IPS-NIHi7 (cell line): ENCODE measurements around the gene PRCC.
"Not testable (repeated sequence)": the region's sequence is repeated elsewhere in the genome, so short reads cannot be mapped to it uniquely, and the experiment has no call there.

Experiments
- DNase-seq: peaks from one replicate; pipeline ENCODE4 v3.0.0; 2012; ENCODE audit warnings: mixed read lengths; ENCODE audit errors: extremely low spot score

PRCC gene

GRCh38 chr1:156744786-156745419, 22.4 kb upstream of the PRCC start:
- DNase-seq = no peak

GRCh38 chr1:156745881-156746280, 21.5 kb upstream of the PRCC start:
- no peak for DNase-seq

GRCh38 chr1:156746406-156746727, 21.0 kb upstream of the PRCC start:
- DNase-seq = no peak

DNA sequence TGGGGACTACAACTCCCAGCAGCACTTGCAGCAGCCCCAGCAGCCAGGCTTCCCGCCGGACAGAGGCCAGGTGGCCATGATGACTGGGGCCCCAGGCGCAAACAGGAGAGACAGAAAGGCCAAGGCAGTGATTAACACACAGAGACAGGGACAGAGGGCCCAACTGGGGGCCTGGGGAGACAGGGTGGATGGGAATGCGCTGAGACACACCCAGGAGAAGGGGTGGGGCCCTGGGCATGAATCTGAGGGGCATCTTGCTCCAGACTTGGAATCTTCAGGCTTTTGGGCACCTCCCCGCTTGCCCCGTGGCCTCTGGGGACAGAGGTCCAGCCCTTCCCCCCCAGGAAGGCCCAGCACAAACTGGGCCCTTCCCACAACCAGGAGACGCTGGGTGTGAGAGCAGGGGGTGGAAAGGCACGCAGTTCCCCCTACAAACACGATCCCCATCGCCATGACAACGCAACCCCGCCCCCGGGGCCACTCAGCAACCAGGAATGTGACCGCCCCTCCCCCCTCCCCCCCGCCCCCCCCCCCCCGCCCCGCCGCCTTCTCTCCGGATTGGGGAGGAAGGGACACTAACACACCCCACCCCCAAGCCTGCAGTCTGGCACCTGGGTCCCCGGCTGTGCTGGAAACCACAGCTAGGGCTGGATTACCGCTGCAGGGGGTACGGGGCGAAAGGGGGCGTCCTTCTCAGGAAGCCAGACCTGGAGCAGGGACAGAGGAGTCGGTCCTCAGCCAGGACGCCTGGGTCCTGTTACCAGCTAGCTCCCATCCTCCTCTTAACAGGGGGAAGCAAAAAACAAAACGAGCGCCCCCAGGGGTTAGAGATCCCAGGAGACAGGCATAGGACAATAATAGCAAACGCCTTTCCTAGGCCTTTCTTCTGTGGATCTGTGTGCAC, 20.4 kb upstream of the PRCC start:
- peak; percentile 83 for DNase-seq

DNA sequence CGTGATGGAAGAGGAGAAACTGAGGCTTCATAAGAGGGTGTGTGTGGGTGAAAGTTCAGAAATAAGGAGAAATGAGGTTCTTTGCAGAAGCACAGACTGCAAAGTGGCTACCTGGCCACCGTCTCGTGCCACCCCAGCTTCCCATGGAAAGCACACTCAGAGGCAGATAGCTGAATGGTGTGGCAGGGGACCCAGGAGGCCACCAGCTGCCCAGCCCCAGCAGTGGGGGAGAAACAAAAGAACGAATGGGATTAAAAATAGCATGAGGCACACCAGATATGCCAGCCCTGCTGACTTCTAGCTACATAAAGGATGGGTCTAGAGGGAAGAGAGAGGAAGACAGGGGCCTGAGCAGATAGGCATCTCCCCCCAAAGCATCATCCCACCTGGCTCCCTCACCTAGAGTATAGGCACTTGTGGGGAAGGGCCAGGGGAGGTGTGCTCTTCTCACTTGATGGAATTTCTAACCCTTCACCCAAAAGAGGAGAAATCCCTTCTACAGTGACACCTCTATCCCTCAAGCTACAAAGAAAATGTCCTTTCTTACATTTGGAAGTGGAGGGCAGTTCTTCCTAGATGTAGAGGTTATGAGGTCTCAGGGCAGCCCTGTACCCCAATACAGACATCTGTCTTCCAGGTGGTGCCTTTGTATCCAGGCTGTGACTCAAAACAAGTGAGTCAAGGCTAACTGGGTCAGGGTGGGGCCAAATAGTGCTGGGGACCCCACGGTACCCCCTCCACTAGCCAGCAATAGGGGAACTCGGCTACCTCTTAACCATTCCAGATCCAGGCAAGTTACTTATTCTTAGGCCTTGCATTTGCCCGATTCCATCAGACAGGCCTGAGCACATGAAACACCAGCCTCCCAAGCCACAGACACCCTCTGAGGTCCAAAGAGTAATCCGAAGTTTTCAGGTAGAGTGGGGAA, 19.3 kb upstream of the PRCC start:
- DNase-seq = no peak

DNA sequence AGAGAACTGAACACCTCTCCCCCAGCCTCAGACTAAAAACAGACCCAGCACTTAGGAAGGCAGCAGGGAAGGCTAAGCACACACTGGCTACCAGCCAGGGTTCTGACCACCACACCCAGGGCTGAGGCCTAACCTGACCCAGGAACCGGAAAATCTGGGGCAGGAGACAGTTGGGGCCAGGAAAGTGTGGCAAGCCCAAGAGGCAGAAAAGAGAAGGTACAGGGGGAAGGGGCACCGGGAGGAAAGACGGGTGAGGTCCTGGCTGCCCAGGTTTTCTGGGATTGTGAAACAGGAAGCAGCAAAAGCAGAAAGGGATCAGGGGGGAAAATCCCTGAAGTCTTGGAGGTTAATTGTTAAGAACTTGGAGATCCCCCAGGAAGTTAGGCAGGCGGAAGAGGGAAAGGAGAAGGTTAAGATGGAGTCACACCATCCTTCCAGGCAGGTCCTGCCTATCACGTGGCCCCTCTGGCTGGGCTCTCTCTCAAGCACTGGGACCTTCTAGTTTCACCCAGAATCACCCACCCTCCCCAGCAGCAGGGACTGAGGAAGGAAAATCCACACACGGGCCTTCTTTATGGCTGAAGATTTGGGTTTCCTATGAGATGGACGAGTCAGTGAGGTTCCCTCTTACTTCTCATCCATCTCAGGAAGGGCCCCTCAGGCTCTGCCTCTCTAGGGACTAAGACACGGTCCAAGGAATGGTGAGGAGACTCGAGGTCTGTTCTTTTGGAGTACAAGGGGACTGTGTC, 18.5 kb upstream of the PRCC start:
- no peak for DNase-seq

GRCh38 chr1:156749419-156750118, 17.8 kb upstream of the PRCC start:
- no peak for DNase-seq

- no peak for DNase-seq
These were observed 17.1 kb upstream of the PRCC start for GRCh38 chr1:156750191-156750672.

DNA sequence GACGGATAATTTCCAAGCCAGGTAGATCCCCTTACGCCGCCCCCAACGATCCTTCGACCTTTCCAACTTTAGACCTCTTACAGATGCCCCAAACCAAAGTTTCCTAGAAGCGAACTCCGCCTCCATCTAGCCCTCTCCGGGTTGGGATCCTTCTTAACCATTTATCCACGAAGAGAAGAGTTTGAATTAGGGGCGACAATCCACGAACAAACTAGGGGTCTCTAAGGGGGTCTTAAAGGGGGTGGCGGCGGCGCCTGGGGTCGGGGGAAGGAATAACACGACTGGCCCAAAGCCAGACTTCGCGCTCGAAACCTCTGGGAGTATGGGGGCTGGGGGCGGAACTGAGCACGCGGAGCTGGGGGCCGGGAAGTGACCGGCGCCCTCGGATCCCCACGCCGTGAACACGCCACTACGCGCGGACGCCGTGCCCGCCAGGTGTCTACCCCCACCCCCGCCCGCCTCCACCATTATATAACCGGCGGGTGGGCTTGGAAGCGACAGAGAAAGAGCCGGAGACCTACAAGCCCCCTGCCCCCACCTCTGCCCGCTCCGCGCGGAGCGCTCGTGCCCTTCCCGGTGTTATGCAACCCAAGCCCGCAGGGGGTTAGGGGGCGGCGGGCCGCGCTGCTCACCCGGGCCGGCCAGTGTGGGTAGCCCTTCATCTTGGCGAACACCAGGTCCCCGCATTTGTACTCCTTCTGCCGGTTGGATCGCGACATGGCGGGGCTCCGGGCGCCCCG, 16.5 kb upstream of the PRCC start:
- no peak for DNase-seq

DNA sequence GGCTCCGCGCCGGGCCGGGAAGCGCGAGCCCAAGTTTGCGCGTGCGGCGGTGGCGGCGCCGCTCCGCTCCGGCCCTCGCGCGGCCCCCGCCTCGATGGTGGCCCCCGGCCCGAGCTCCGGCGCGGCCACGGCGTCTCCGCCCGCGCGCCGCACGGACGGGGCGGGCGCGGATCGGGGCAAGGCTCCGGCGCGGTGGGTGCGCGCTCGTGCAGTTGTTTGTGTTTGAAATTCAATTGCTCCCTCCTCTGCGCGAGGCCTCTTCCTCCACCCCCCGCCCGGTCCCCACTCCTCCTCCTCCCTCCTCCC, 15.9 kb upstream of the PRCC start, which contains the start of gene HDGF:
Gene HDGF (minus strand): TSS at position 225 of the 306 bp plus-strand sequence. CDS start 246 bp downstream, outside the sequence.
- DNase-seq = no peak

- DNase-seq = peak; percentile 92
These were observed 15.4 kb upstream of the PRCC start for GRCh38 chr1:156751757-156752481.

GRCh38 chr1:156752843-156753482, 14.4 kb upstream of the PRCC start:
- DNase-seq = no peak

GRCh38 chr1:156754219-156754618, 13.1 kb upstream of the PRCC start:
- no peak for DNase-seq

DNA sequence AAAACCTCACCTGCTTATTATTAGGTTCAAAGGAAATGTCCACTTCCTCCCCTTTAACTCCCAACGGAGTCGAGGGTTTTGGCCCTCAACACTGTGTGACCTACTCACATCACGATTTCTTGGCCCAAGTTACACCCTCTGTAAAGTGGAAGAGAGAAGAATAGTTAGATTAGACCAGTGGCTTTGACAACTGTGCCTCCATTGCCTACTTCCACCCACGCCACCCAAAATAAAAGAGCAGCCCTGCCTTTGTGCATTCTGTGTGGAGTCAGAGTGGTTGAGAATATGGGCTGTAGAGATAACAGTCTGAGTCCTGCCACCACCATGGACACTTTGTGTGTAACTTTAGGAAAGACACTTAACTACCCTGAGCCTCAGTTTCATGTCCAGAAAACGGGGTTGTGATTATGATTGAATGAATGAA, 11.8 kb upstream of the PRCC start:
- DNase-seq = no peak

GRCh38 chr1:156756355-156756754, 11.0 kb upstream of the PRCC start:
- DNase-seq = no peak

DNA sequence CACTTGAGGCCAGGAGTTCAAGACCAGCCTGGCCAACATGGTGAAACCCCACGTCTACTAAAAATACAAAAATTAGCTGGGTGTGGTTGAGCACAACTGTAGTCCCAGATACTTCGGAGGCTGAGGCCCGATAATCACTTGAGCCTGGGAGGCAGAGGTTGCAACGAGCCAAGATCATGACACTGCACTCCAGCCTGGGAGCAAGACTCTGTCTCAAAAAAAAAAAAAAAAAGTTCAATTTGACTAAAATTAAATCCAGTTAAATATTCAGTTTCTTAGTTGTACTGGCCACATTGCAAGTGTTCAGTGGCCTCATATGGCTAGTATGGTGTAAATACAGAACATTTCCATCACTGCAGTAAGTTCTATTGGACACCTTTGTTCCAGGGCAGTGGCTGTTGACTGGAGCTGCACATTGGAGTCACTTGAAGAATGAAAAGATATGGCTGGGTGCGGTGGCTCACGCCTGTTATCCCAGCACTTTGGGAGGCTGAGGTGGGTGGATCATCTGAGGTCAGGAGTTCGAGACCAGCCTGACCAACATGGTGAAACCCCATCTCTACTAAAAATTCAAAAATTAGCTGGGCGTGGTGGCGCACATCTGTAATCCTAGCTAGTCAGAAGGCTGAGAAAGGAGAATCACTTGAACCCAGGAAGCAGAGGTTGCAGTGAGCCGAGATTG, 9.6 kb upstream of the PRCC start:
- DNase-seq = not testable (repeated sequence)

DNA sequence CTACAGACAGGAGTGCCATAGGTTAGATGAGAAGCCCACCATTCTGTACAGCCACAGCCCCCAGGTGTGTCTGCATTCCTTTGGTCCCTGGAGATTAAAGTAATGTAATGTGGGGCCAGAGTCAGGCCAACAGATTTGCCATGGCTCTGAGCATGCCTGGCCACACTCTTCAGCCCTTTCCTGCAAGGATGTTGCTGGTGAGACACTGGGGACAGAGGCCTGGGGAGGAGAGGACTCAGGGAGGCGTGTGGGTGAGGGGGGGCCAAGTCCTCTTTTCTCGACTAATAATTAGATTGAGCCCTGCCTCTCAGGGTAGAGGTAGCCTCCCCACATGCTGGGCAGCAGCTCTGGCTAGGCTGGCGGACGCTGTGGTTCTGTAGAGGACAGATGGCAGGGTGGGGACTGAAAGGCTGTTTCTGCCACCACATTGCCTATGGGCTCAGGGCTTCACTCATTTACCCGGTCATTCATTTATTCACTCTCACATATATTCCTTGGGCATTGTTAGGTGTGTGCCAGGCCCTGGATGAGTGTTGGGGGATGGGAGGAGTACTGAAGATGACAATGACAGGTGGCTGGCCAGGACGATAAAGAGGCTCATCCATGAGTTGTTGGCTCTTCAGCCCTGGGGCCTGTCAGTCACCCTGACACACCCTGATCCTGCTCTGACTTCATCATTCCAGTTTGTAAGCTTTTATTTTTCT, 7.1 kb upstream of the PRCC start:
- no peak for DNase-seq

DNA sequence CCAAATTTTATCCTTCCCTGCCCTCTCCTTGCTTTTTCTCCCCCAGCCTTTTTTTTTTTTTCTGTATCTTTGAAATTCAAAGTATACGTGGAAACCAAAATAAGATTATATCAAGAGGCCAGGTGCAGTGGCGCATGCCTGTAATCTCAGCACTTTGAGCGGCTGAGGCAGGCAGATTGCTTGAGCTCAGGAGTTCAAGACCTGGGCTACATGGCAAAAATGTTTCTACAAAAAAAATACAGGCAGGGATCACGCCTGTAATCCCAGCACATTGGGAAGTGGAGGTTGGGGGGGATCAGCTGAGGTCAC, 6.6 kb upstream of the PRCC start:
- no peak for DNase-seq
